ENCODE data around the gene EZH2. TPM values are rescaled to one million over a fixed set of nuclear protein-coding genes. Genes with fewer than 3 reads are reported as not detected.

The EZH2 gene
- total RNA-seq: 28.9 TPM

DNA sequence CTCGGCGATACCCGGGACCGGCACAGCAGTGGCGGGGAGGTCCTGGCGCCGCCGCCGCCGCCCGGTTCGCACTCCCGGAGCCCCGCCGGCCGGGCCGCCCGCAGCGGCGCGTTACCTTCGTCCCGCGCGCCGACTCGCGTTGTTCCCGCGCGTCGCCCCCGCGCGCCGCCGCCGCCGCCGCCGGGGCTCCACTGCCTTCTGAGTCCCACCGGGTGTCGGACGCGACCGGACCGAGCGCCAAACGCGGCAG, at the start of gene EZH2:
TSS of gene EZH2 (minus strand) at position 243 of the 250 bp plus-strand sequence. CDS start 36,993 bp downstream, outside the sequence.
- no peak for DNase-seq

DNA sequence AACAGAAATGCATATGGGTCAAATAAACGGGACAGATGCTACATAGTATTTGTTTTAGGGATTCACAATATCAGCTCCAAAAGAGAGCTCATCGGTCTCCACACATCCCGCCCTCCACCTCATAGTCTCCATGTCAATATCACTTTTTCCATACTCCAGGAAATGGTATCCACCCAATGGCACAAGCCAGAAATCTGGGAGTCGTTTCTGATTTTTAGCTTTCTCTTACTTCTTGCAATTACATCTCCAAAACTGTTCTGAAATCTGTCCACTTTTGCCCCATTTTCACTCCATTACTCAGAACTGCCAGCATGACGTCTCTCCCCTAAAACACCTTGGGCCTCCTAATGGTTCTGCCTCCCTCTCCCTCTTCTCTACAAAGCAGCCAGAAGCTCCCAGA, 47.4 kb upstream of the EZH2 start:
- DNase-seq: no peak

DNA sequence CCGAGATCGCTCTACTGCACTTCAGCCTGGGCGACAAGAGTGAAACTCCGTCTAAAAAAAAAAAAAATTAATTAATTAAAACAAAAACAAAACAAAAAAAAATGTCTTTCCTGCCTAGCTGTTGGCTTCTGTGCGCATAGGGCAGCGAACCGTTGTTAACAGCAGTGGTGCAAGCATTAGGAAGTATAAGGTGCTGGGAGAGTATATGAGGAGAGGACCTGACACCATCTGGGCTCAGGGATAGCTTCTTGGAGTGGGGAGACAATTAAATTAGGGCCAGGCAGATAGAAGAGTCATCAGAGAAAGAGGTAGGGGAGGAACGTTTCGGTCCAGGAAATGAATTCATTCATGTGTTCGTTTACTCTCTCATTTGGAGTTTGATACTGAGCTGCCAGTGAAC, 46.2 kb upstream of the EZH2 start:
- DNase-seq: no peak

DNA sequence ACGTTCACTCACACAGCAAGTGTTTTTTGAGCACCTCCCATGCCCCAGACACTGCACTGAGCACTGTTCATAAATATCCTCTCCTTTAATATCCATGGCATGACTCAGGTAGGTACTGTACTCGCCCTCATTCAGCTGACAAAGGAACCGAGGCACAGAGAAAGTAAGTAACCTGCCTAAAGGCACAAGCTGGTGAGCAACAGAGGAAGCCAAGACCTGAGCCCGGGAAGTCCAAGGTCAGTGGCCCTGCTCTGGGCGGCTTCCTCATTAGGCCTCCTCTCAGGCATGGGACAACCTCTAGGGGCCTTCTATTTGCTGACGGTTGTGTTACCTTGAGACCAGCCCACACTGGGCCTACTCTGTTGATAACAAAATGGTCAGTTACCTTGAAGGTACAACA, 45.1 kb upstream of the EZH2 start:
- no peak for DNase-seq

DNA sequence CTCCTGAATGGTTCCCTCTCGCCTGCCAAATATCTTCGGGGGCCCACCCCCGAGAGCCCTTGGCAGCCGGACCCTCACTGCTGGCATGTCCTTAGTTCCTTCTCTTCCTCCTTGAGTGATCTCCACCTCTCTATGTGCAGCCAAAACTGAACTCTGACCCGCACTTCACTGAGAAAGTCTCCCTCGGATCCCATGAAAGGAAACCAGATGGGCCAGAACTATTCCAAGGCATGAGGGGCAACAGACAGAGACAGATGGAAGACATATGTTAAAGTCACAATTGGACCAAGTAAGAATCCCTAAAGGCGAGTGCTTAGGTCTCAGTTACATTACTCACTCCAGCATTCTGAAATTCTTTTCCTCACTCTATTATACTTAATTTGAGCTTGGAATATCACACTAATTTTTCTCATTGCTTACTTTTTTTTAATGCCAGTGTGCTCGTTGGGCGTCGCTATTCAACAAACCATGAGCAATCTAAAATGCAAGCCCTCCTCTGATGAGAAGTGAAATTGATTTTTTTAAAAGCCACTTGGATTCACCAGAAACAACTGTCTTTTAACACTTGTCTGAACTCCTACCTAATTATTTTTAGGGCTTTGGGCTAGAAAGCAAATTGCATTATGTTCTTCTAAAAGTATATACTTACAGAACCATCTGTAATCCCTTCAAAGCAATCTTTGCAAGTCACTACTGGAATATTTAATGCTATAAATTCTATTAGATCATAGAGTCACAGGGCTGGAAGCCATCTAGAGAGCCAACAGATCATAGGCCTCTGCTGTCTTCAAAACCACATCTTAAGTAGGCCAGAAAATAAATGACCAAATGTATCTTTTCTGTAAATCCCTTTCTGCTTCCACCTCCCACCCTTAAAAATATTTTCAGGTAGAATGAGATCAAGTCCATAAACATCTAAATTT, 43.3 kb upstream of the EZH2 start:
- DNase-seq: no peak

DNA sequence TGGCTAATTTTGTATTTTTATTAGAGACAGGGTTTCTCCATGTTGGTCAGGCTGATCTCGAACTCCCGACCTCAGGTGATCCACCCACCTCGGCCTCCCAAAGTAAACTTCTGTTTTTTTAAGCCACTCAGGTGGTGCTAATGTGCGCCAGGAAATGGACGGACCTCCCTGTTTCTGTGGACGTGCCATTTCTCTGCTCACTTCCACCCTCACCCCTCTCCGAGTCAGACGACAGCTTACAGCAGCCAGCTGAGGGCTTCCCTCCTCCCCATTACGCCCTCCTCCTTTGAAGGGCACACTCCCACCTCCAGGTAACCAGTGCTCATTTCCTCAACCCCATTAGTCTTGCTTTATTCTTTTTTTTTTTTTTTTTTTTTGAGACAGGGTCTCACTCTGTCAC, 41.7 kb upstream of the EZH2 start:
- no peak for DNase-seq

DNA sequence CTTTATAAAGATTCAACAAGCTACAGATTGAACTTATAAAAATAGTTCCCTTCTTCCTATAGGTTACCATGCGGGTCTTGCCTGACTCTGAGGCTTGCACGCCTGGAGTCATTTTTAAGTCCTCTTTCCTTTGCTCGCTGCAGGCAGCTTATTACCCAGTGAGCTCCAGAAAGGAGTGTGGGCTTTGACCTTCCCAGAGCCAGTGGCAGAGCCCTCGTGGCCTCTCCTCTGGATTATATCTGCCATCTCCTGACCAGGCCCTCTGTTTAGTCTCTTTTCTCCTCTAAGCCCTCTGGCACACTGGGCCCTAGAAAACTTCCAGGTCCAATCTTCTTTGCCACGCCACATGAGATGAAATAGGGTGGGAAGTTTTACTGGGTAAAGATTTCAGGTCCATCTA, 39.9 kb upstream of the EZH2 start:
- DNase-seq: no peak

DNA sequence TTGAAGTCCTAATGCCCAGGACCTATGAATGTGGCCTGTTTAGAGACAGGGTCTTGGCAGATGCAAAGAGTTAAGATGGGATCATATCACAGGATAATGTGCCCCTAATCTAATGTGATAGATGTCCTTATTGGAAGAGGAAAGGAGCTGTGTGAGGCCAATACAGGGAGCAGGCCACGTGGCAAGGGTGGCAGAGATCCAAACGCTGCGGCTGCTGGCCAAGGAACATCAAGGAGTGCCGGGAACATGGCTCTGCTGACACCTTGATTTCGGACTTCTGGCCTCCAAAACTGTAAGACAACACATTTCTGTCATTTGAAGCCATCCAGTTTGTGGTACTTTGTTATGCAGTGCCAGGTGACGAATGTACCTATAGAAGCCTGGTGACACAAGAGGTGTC, 37.7 kb upstream of the EZH2 start:
- no peak for DNase-seq

DNA sequence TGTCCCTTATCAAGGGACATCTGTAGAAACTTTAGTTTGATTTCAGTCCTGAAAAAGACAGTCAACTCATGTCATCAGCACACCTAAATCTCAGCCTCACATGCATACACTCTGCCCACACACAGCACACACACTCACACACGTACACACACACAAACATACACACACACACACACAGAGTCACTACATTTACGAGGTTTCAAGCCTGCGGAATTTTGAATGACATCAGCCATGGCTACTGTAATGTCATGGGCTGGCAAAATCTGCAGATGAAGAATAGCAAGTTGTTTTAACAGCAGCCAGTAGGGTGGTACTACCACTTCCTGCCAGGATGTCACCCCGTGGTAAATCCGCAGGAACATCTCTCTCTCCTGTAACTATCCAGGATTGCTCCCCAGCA, 37.1 kb upstream of the EZH2 start:
- DNase-seq: no peak

DNA sequence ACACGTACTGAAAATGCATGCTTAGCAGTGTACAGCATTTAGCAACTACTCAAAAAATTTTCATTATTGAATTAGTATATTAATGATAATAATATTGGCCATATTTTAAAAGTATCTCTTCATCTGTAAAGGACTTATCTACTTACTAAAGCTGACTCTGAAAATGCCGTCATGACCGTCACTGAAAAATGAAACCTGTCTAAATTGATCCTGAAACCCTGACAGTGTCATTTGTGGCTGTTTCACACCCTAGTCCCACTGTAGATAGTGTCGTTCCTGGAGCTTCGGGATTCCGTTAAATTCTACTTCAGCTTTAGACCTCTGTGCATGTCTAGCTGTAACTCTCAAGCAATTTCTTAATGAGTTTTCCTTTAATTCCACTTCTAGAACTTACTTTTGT, 35.8 kb upstream of the EZH2 start:
- no peak for DNase-seq

DNA sequence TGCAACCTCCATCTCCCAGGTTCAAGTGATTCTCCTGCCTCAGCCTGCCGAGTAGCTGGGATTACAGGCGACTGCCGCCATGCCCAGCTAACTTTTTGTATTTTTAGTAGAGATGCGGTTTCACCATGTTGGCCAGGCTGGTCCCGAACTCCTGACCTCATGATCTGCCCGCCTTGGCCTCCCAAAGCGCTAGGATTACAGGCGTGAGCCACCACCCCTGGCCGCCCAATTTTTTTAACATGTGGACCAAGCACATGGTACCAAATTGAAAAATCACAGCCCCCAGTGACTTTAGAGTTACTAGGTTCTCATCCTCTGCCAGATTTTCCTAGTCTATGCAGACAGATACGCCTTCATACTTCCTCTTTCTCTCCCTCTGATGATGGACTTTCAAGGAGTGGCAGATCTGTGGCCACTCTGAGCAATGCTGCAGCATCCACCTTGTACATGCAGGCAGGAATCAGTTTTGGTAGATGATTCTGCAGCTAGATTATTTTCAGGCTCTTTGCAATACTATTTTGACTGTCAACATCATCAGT, 34.0 kb upstream of the EZH2 start:
- DNase-seq: no peak

DNA sequence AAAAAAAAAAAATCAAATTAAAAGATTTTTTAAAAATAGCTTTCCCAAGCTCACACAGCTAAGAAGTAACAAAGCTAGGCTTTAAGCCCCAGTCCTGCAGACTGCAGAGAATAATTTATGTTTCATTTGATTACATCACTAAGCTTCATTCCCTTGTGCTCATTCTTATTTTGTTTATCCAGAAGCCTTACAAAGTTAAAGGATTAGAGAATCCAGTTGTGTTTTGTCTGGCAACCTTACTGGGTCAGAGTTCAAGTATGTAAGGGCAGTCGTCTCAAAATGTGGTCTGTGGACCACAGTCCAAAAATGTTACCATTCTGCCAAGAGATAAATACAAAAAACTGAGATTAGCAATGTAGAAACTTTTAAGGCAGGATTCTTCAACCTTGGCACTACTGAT, 32.1 kb upstream of the EZH2 start:
- DNase-seq: no peak

DNA sequence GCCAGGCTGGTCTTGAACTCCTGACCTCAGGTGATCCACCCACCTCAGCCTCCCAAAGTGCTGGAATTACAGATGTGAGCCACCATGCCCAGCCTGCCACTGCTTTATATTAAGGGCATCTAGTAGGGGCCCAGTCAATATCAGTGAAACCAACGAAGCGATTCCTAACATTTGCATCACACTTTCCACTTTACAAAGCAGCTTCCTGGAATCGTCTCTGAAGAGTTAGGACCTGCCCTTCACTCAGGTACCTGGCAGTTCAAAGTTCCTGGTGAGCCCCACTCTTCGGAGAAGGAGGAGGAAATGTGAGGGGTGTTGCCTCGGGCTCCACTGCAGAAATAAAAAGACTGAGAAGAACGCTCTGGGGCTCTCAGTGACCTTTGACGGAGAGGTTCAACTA, 31.1 kb upstream of the EZH2 start:
- no peak for DNase-seq

DNA sequence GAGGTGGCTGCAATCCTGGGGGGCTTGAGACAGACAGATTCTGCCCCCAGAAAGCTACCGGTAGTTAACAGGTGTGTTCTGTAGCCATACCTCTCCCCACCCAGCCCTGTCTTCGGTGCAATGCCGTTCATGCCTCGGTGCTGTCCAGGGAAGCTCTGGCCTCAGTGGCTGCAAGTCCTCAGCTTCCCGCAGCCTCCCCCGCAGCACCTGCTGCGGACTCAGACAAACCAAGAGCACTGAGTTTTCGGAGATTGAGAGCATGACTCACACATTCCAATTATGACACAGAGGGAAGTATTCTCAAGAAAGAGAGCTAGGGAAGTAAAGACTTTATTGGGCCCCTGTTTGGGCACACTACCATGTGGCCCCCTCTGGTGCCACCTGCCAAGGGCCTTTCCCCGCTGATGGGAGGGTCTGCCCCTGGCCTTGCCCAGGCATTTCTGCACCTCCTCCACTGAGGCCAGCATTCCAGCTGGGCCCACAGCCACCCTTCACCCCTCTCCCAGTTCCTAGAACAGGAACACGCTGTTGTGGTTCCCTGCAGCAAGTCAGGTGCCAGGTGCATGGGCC, 30.2 kb upstream of the EZH2 start:
- DNase-seq: peak; percentile 56

DNA sequence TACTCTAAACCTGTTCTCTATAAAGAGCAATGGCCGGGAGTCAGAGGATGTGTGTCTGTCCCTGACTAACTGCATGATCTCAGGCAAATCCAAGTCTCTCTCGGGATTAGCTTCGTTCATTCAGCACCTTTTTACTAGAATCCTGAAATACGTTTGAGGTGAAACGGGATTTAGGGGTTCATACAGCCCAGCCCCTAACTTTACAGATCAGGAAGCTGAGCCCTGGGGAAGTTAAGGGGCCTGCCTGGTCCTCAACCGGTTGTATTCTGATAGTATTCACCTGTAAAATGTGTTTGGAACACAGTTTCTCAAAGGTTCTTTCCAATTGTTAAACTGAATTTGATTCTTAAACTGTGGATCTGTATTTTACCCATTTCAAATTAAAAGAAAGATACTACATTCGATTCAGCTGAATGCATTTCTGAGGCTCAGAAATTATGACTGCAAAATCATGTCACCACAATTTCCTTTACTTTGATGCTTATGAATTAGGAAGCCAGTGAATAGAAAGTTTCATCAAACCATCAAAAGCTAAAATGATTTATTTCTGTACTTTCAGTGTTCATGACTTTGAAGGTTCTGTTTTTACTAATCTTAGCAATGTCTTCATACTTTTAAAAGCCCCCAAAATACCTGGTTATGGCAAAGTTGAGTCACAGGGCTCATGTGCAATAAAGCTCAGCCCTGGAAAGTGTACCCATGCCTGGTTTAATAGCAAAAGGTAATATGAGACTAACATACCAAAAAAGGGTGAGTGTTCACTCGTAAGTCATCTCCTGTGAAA, 28.9 kb upstream of the EZH2 start:
- no peak for DNase-seq

DNA sequence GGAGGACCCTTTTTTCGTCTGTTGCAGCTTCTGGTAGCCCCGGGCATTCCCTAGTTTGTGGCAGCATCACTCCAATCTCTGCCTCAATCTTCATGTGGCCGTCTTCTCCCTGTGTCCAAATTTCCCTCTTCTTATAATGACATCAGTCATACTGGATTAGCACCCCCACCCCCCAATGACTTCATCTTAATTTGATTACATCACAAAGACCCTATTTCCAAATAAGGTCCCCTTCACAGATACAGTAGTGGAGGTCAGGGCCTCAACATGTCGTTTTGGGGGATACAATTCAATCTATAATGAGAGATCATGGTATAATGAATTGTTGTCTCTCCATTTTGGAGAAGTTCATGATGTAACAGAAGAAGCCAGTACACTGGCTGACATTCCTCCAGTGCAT, 28.1 kb upstream of the EZH2 start:
- DNase-seq: no peak

DNA sequence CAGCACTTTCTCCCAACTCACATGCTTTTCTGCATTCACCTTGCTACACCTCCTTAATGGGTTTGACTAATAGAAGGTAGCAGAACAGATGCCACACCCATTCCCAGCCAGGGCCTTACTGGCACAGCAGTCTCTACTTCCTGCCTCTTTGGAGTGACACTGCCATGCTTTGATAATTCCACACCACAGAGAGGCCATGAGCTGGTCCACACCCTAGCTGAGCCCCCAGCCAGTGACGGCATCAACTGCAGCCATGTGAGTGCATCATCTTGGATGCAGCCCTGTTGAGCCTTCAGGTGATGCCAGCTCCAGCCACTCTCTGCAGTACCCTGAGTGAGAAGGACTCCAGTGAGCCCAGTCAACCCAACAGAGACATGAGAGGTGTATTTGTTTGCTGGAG, 27.5 kb upstream of the EZH2 start:
- DNase-seq: no peak

DNA sequence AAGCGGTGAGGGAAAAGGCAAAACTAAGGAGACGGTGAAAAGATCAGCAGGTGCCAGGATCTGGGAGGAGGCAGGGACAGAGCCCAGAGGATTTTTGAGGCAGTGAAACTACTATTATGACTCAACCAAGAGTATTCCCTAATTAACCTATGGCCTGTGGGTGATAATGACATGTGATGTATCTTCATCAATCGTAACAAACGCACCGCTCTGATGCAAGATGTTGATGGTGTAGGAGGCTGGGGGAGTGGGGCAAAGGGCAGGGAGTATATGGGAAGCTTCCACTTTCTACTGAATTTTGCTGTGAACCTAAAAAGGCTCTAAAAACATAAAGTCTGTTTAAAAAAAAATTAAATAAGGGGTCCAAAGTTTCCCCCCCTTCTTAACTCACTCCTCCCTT, 25.5 kb upstream of the EZH2 start:
- DNase-seq: no peak

DNA sequence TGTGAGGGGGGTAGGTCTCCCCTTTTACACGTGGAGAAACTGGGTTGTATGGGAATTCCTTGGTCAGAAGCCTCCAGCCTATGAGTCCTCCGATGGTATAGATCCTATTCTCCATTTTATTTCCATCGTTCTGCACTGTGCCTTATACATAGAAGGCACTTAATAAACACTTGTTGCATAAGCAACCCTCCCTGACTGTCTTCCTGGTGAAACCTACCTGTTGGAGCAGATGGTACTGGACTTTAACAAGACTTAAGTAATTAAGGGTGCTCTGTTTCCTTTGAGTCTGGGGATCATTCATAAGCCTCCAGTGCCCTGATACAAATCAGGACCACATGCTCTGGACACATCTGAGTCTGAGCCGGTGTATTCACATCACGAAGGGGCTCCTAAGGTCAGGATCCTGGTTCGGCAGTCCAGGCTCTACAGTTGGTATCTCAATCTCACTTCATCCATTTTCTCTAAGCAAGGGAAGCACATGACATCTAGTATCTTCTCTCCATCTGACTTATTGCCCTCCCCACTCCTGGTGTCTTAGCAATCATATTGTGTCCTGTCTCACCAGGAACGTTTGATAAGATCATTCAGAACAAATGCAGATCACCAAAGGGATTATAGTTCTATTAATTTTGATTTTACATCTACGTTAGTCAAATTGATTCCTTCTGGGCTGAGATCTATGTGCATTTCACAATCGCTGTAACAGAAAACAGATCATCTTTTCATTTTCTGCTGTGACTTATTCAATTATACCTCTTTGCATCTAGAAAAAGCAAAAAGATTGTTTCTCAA, 22.8 kb upstream of the EZH2 start:
- no peak for DNase-seq

DNA sequence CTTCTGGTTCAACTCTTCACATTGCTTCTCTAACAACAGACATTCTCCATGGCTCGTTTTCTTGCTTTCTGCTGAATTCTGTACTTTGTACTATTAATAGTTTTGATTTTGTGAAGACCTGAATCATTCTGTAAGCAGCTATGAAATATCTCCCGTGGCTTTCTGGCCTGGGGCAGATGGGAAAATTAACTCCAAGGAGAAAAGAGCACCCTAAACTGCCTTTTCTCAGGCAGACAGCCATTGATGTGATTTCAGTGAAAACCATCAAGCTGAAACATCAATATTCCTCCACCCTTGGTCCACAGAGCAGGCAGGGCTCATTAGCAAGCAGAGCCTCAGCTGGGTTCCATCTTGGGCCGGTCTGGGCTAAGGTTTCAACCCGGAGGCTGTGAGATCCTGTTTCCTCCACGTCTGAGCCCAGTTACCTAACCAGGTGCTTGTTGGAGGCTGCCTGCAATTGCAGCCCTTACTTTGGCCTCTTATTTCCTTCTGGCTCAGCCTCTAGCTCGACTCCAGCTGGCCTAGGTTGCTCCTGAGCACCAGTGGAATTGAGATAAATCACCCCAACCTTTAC, 21.1 kb upstream of the EZH2 start:
- DNase-seq: no peak

DNA sequence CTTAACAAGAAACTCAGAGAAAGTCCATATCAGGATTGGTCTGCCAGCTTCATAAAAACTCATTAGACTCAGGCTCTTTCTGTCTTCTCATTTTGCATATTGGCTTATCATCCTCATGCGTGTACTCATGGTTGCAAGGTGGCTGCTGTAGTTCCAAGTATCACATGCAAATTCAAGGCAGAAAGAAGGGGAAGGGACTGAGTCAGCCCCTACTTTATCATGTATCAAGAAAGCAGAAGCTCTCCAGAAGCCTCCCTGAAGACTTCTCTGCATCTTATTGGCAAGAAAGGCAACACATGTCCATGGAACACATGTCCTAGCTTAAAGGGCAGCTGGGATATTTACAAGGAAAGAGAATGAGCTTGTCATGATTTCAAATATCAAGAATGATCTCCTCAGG, 19.4 kb upstream of the EZH2 start:
- DNase-seq: no peak

DNA sequence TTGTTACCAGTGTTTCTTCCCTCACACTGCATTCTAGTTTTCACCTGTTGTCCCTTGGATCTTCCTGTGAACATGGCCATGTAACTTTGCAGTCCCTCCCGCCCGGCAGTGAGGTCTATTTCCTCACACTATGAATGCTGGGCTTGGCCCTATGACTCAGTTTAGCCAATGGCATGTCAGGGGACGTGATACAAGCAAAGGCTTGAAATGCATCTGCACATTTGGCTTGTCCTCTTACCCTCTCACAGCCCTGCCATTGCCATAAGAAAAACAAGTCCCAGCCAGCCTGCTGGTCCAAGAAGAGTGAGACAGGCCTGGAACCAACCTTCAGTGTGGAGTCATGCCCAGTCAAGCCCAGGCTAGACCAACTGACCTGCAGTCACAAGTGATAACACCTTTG, 17.1 kb upstream of the EZH2 start:
- DNase-seq: no peak

Measured in occipital lobe (tissue), 2 donors.